Activated effector memory CD4-positive, alpha-beta T cell treated with anti-CD3 and anti-CD28 coated beads, Interleukin-2, amount 50 U/mL, for 16 hours (primary cell): ENCODE results near the gene FOXN1.

ENCODE experiments used
- DNase-seq: peaks from one replicate; pipeline ENCODE4 v3.0.0-alpha.2; 2020

FOXN1 gene

GRCh38 chr17:28549236-28550132 lies 43.3 kb downstream of the FOXN1 start:
- DNase-seq: peak; percentile 84

- no peak for DNase-seq
Measured at GRCh38 chr17:28550858-28551257, 44.7 kb downstream of the FOXN1 start.

- DNase-seq: no peak
Measured at GRCh38 chr17:28551421-28552175, 45.5 kb downstream of the FOXN1 start.

GRCh38 chr17:28552176-28552999 lies 46.2 kb downstream of the FOXN1 start, which contains the start of gene UNC119:
UNC119 (minus strand) TSS chr17:28552624; CDS start chr17:28552557, 67 bp downstream.
- peak; percentile 92 for DNase-seq

GRCh38 chr17:28553000-28553505 lies 46.9 kb downstream of the FOXN1 start:
- no peak for DNase-seq

GRCh38 chr17:28554565-28554964 lies 48.4 kb downstream of the FOXN1 start:
- DNase-seq: no peak

GRCh38 chr17:28555022-28555421 lies 48.9 kb downstream of the FOXN1 start:
- DNase-seq: no peak

- DNase-seq: no peak
Measured at GRCh38 chr17:28563475-28563874, 57.3 kb downstream of the FOXN1 start.

- no peak for DNase-seq
Measured at GRCh38 chr17:28567604-28568003, 61.5 kb downstream of the FOXN1 start.

- peak; percentile 6 for DNase-seq
Measured at GRCh38 chr17:28569446-28569845, 63.3 kb downstream of the FOXN1 start.

- DNase-seq: peak; percentile 85
Measured at GRCh38 chr17:28570716-28571360, 64.7 kb downstream of the FOXN1 start.

GRCh38 chr17:28571361-28572122 lies 65.4 kb downstream of the FOXN1 start, which contains the start of gene PIGS:
PIGS (minus strand) TSS chr17:28571524; CDS start chr17:28571496, 28 bp downstream.
- peak; percentile 97 for DNase-seq

GRCh38 chr17:28572259-28573039 lies 66.3 kb downstream of the FOXN1 start:
- DNase-seq: peak; percentile 61

- DNase-seq: no peak
Measured at GRCh38 chr17:28573040-28573380, 66.9 kb downstream of the FOXN1 start.

GRCh38 chr17:28573521-28573920 lies 67.4 kb downstream of the FOXN1 start:
- peak; percentile 59 for DNase-seq

- peak; percentile 33 for DNase-seq
Measured at GRCh38 chr17:28573966-28574480, 67.9 kb downstream of the FOXN1 start.

GRCh38 chr17:28574526-28574925 lies 68.4 kb downstream of the FOXN1 start:
- peak; percentile 70 for DNase-seq

- peak; percentile 57 for DNase-seq
Measured at GRCh38 chr17:28575126-28575795, 69.1 kb downstream of the FOXN1 start.

- DNase-seq: peak; percentile 57
Measured at GRCh38 chr17:28576016-28576415, 69.9 kb downstream of the FOXN1 start.
